HEK293 (cell line): ENCODE results near the gene BTBD2.
A peak's percentile ranks its signal among the peaks of the same experiment; 100 is the strongest.

ENCODE experiments used
- CTCF ChIA-PET: fragments of 350-600 bp; formaldehyde crosslinking; extraction: SDS; loops from one replicate; lab custom pipeline; 2021; ENCODE audit warnings: antibody characterized with exemption; lab: Yijun Ruan, JAX
- POLR2A ChIA-PET: fragments of 300-600 bp; formaldehyde crosslinking; extraction: SDS; loops from one replicate; lab custom pipeline; 2020; ENCODE audit warnings: antibody characterized with exemption, inconsistent platforms; lab: Yijun Ruan, JAX
- H3K27ac ChIP-seq: fragments of 200-500 bp; sonication (Bioruptor generic); 2 replicates; pipeline ENCODE4 v1.5.1; 2014; ENCODE audit warnings: low read depth, low read length, control low read depth, inconsistent platforms; ENCODE audit errors: extremely low read depth
- H3K36me3 ChIP-seq, 2 experiments: fragments of 200-500 bp in 1 of 2; sonication (Bioruptor generic) in 1 of 2; 1 replicate in 1 of 2; 2 replicates in 1 of 2; pipeline ENCODE4 v1.5.1; 2014 to 2017; ENCODE audit warnings: inconsistent platforms in 2 of 2, low read length in 2 of 2; ENCODE audit not compliant: control insufficient read depth in 2 of 2, insufficient read depth in 1 of 2
- H3K4me1 ChIP-seq: fragments of 200-500 bp; sonication (Bioruptor generic); 2 replicates; pipeline ENCODE4 v1.5.1; 2014; ENCODE audit warnings: mild to moderate bottlenecking, low read length, inconsistent platforms; ENCODE audit not compliant: control insufficient read depth, insufficient read depth
- H3K4me3 ChIP-seq: 2 replicates; pipeline ENCODE4 v1.5.1; 2011; ENCODE audit warnings: low read depth, mild to moderate bottlenecking, control low read depth, low read length, moderate library complexity
- H3K9me3 ChIP-seq: fragments of 200-500 bp; sonication (Bioruptor generic); 2 replicates; pipeline ENCODE4 v1.5.1; 2014; ENCODE audit warnings: low read depth, low read length, inconsistent platforms; ENCODE audit not compliant: control insufficient read depth, insufficient read depth
- HIC1 ChIP-seq: fragments of 450-650 bp; formaldehyde crosslinking; IDR thresholded peaks from 2 replicates; pipeline ENCODE4 v1.5.1; 2016; ENCODE audit warnings: missing biosample characterization, missing genetic modification characterization
- MZF1 ChIP-seq: fragments of 450-650 bp; formaldehyde crosslinking; IDR thresholded peaks from 2 replicates; pipeline ENCODE4 v1.5.1; 2017; ENCODE audit warnings: missing biosample characterization, missing genetic modification characterization, borderline replicate concordance
- ZBTB8A ChIP-seq: fragments of 450-650 bp; formaldehyde crosslinking; IDR thresholded peaks from 2 replicates; pipeline ENCODE4 v1.5.1; 2016; ENCODE audit warnings: missing biosample characterization, missing genetic modification characterization
- ZEB2 ChIP-seq: fragments of 450-650 bp; formaldehyde crosslinking; IDR thresholded peaks from 2 replicates; pipeline ENCODE4 v1.5.1; 2016; ENCODE audit warnings: missing biosample characterization, missing genetic modification characterization
- ZIC2 ChIP-seq: fragments of 450-650 bp; formaldehyde crosslinking; IDR thresholded peaks from 2 replicates; pipeline ENCODE4 v1.5.1; 2016; ENCODE audit warnings: missing biosample characterization, missing genetic modification characterization
- ZNF26 ChIP-seq: fragments of 450-650 bp; formaldehyde crosslinking; IDR thresholded peaks from 2 replicates; pipeline ENCODE4 v1.5.1; 2016; ENCODE audit warnings: missing biosample characterization, missing genetic modification characterization
- ZNF280C ChIP-seq: fragments of 450-650 bp; formaldehyde crosslinking; IDR thresholded peaks from 2 replicates; pipeline ENCODE4 v1.5.1; 2016; ENCODE audit warnings: missing biosample characterization, missing genetic modification characterization
- ZNF341 ChIP-seq: fragments of 450-650 bp; formaldehyde crosslinking; IDR thresholded peaks from 2 replicates; pipeline ENCODE4; 2016; ENCODE audit warnings: low read depth, missing biosample characterization, missing genetic modification characterization
- ZNF514 ChIP-seq: fragments of 450-650 bp; formaldehyde crosslinking; IDR thresholded peaks from 2 replicates; pipeline ENCODE4 v1.5.1; 2016; ENCODE audit warnings: missing biosample characterization, missing genetic modification characterization
- ZNF518A ChIP-seq: fragments of 450-650 bp; formaldehyde crosslinking; conservative IDR thresholded peaks from 2 replicates; pipeline ENCODE4 v1.5.1; 2016; ENCODE audit warnings: low read depth, missing biosample characterization, missing genetic modification characterization
- ZNF560 ChIP-seq: fragments of 450-650 bp; formaldehyde crosslinking; IDR thresholded peaks from 2 replicates; pipeline ENCODE4 v1.5.1; 2017; ENCODE audit warnings: missing biosample characterization, missing genetic modification characterization, borderline replicate concordance
- ZSCAN16 ChIP-seq: fragments of 450-650 bp; formaldehyde crosslinking; IDR thresholded peaks from 2 replicates; pipeline ENCODE4 v1.5.1; 2016; ENCODE audit warnings: missing biosample characterization, missing genetic modification characterization

The BTBD2 gene

GRCh38 chr19:1980809-1981181 is 34.7 kb downstream of the BTBD2 start:
- no peaks in the 10 kb centered on the region for H3K4me1 ChIP-seq
- ChIA-PET POLR2A (interaction anchor here (0.6 kb wide), 1 partner anchor 17 kb away, joined by 4 read pairs; no protein-coding TSS in a partner anchor), CTCF (no interaction called here)
- no peak for TF ChIP-seq ZSCAN16
- peak; percentile 24; the same call in 1 of the 2 replicates for TF ChIP-seq HIC1 (tag by site-specific recombination)
- no peak overlapping the region for H3K27ac ChIP-seq
- no peak overlapping the region for H3K4me3 ChIP-seq
- no peaks in the 10 kb centered on the region for H3K9me3 ChIP-seq
- peaks cover 12 to 57% of the 10 kb centered on the region in 2 experiments; a peak in 2 of 3 replicates for H3K36me3 ChIP-seq

GRCh38 chr19:1980091-1980808 is 35.3 kb downstream of the BTBD2 start:
- Histone ChIP-seq H3K4me3 (no peak overlapping the region), H3K27ac (no peak overlapping the region), H3K9me3 (no peaks in the 10 kb centered on the region), H3K4me1 (no peaks in the 10 kb centered on the region), H3K36me3 (peaks cover 12 to 59% of the 10 kb centered on the region in 2 experiments; a peak in 2 of 3 replicates)
- ChIA-PET POLR2A (interaction anchor here (0.5 to 0.6 kb wide), 2 partner anchors 8 to 16 kb away, joined by 4 to 5 read pairs; no protein-coding TSS in a partner anchor), CTCF (no interaction called here)
- TF ChIP-seq ZNF26 (tag by site-specific recombination) = no peak
- TF ChIP-seq ZNF560 (tag by site-specific recombination) = no peak
- TF ChIP-seq ZNF280C (tag by site-specific recombination) = no peak
- TF ChIP-seq MZF1 = no peak
- no peak for TF ChIP-seq ZIC2 (tag by site-specific recombination)
- no peak for TF ChIP-seq ZNF341
- TF ChIP-seq ZNF518A (tag by site-specific recombination) = no peak
- TF ChIP-seq ZBTB8A (tag by site-specific recombination) = no peak
- TF ChIP-seq ZEB2 (tag by site-specific recombination) = no peak
- TF ChIP-seq ZNF514 (tag by site-specific recombination) = no peak
